GM12878 (cell line): ENCODE data around the gene PRKN. TPM values are rescaled to one million over a fixed set of nuclear protein-coding genes. Genes with fewer than 3 reads are reported as not detected.

ENCODE experiments used
- ATAC-seq: fragments of 200-7000 bp; cut with Tn5 transposase; 3 replicates; pipeline ENCODE4 v1.9.1; 2020; ENCODE audit warnings: mild to moderate bottlenecking, moderate library complexity
- BruUV-seq: library from RNA; stranded (reverse); fragments of 400-500 nt; replicated peaks from 2 replicates; lab custom pipeline; 2021; lab: Mats Ljungman, UMichigan
- CTCF ChIA-PET: fragments of 300-600 bp; sonication (Branson Sonifier 250); formaldehyde crosslinking; extraction: SDS; loops from one replicate; lab custom pipeline; 2021; ENCODE audit warnings: inconsistent platforms; lab: Yijun Ruan, JAX
- POLR2A ChIA-PET: fragments of 350-600 bp; formaldehyde crosslinking; extraction: SDS; loops from one replicate; lab custom pipeline; 2021; ENCODE audit warnings: inconsistent platforms; lab: Charles Lee
- RAD21 ChIA-PET: fragments of 300-600 bp; sonication (Branson Sonifier 250); formaldehyde crosslinking; loops from one replicate; lab custom pipeline; 2023; ENCODE audit warnings: antibody characterized with exemption; ENCODE audit not compliant: unreplicated experiment; lab: Charles Lee
- SMC1A ChIA-PET: fragments of 300-600 bp; sonication (Branson Sonifier 250); formaldehyde crosslinking; loops from one replicate; lab custom pipeline; 2023; ENCODE audit not compliant: unreplicated experiment, uncharacterized antibody; lab: Charles Lee
- DNase-seq: peaks from one replicate; pipeline ENCODE4 v3.0.0-alpha.2; 2011; ENCODE audit warnings: low read depth, low spot score
- FAIRE-seq: peaks from 3 replicates; lab custom pipeline; 2011; peaks lifted over from hg19 to GRCh38; lab: Jason Lieb, UNC
- H2AFZ ChIP-seq: 2 replicates; pipeline ENCODE4 v1.6.0; 2011; ENCODE audit warnings: low read depth, low read length, control low read depth; ENCODE audit not compliant: control insufficient read depth
- H3K27ac ChIP-seq: 2 replicates; pipeline ENCODE4 v1.5.1; 2011; ENCODE audit warnings: control low read depth; ENCODE audit not compliant: control insufficient read depth, insufficient read depth
- H3K27me3 ChIP-seq, 2 experiments: replicated peaks in 1 of 2; 2 replicates each; pipeline versions ENCODE4 v1.6.0 to v1.6.1; 2011; ENCODE audit warnings: low read length in 1 of 2; ENCODE audit not compliant: control insufficient read depth in 2 of 2, insufficient read depth in 2 of 2
- H3K36me3 ChIP-seq, 2 experiments: 2 replicates each; pipeline ENCODE4 v1.5.1; 2011; ENCODE audit warnings: low read length in 1 of 2; ENCODE audit not compliant: control insufficient read depth in 2 of 2, insufficient read depth in 2 of 2
- H3K4me1 ChIP-seq: 2 replicates; pipeline ENCODE4 v1.6.1; 2011; ENCODE audit warnings: mild to moderate bottlenecking, low read length, moderate library complexity, mixed read lengths; ENCODE audit not compliant: control insufficient read depth, insufficient read depth
- H3K4me2 ChIP-seq: 2 replicates; pipeline ENCODE4 v1.6.0; 2011; ENCODE audit warnings: control low read depth; ENCODE audit not compliant: control insufficient read depth, insufficient read depth
- H3K4me3 ChIP-seq: fragments of 200-600 bp; sonication (generic); 2 replicates; pipeline ENCODE4 v1.5.1; 2016
- H3K79me2 ChIP-seq: 2 replicates; pipeline ENCODE4 v1.6.0; 2011; ENCODE audit warnings: low read length; ENCODE audit not compliant: control insufficient read depth, insufficient read depth
- H3K9ac ChIP-seq: 2 replicates; pipeline ENCODE4 v1.8.0; 2011; ENCODE audit warnings: low read length, control low read depth, mixed read lengths; ENCODE audit not compliant: control insufficient read depth, insufficient read depth
- H3K9me3 ChIP-seq: replicated peaks from 3 replicates; pipeline ENCODE4 v1.5.1; 2011; ENCODE audit warnings: mild to moderate bottlenecking, low read length; ENCODE audit not compliant: control insufficient read depth, insufficient read depth
- H4K20me1 ChIP-seq: 2 replicates; pipeline ENCODE4 v1.6.0; 2011; ENCODE audit not compliant: control insufficient read depth, insufficient read depth
- BCL3 ChIP-seq: IDR thresholded peaks from 2 replicates; pipeline ENCODE4 v1.6.1; 2011; ENCODE audit warnings: borderline replicate concordance, low read depth, mild to moderate bottlenecking, moderate library complexity, low read length; ENCODE audit not compliant: insufficient read depth, poor library complexity, severe bottlenecking
- CBX3 ChIP-seq: fragments of 200-600 bp; sonication (generic); IDR thresholded peaks from 2 replicates; pipeline ENCODE4 v1.6.1; 2016; ENCODE audit warnings: low read depth, borderline replicate concordance
- FOXM1 ChIP-seq: IDR thresholded peaks from 2 replicates; pipeline ENCODE4 v1.6.1; 2012; ENCODE audit warnings: low read depth, mild to moderate bottlenecking, inconsistent platforms, low read length, moderate library complexity
- IKZF1 ChIP-seq: fragments of 450-650 bp; conservative IDR thresholded peaks from 2 replicates; pipeline ENCODE4 v1.6.1; 2017; ENCODE audit warnings: antibody characterized with exemption, mild to moderate bottlenecking
- IRF5 ChIP-seq: fragments of 450-650 bp; IDR thresholded peaks from 2 replicates; pipeline ENCODE4 v1.6.1; 2017; ENCODE audit warnings: borderline replicate concordance
- MYC ChIP-seq: IDR thresholded peaks from 2 replicates; pipeline ENCODE4 v1.6.1; 2011; ENCODE audit warnings: mild to moderate bottlenecking, low read length, moderate library complexity, inconsistent platforms; ENCODE audit not compliant: insufficient read depth, insufficient replicate concordance, insufficient read length, severe bottlenecking
- SPI1 ChIP-seq: IDR thresholded peaks from 2 replicates; pipeline ENCODE4 v1.6.1; 2011; ENCODE audit warnings: low read depth, mild to moderate bottlenecking, low read length, moderate library complexity, borderline replicate concordance; ENCODE audit not compliant: insufficient read depth
- WGBS: methylation state at CpG from one replicate; pipeline ENCODE4 v1.1.6; 2016; ENCODE audit warnings: low lambda C conversion rate; ENCODE audit not compliant: insufficient replicate concordance, insufficient coverage; ENCODE audit errors: missing lambda C conversion rate; 5-methylcytosine and 5-hydroxymethylcytosine counted together
- in situ Hi-C: fragments of 300-500 bp; cut with MboI; formaldehyde crosslinking; loops from 9 replicates; pipeline ENCODE4 v1.14.3; 2018; ENCODE audit warnings: mixed read lengths
- intact Hi-C: fragments of 100-400 bp; cut with micrococcal nuclease; formaldehyde crosslinking; loops from one replicate; pipeline ENCODE4 v1.14.2; 2022; ENCODE audit not compliant: unreplicated experiment
- polyA plus RNA-seq, 11 experiments: library from polyadenylated mRNA; depleted of rRNA in 4 of 11; unstranded in 6 of 11; stranded (reverse) in 5 of 11; fragments of >200 nt; fragmentation: Nextera tagmentation in 4 of 11; fragmentation: Illumina TruSeq in 1 of 11; extraction: Ambion mirVana in 4 of 11; extraction: Trizol in 1 of 11; gene quantifications; 1 replicate in 1 of 11; 2 replicates in 10 of 11; pipeline versions ENCODE4 v1.2.1 to v1.2.3, GENCODE V29; 2011 to 2016; ENCODE audit warnings: inconsistent platforms in 2 of 11, missing spikeins in 2 of 11, low read depth in 1 of 11
- total RNA-seq, 4 experiments: library from RNA; depleted of rRNA in 3 of 4; stranded (reverse); fragments of >200 nt in 3 of 4; fragmentation: Illumina TruSeq in 1 of 4; extraction: Trizol in 1 of 4; gene quantifications; 2 replicates each; pipeline versions ENCODE4 v1.2.1 to v1.2.3, GENCODE V29; 2013 to 2021
- TF ChIP-seq, protein P1 (sequence below): IDR thresholded peaks from 2 replicates; pipeline ENCODE4 v1.6.1; 2012; ENCODE audit warnings: improper control_type of control experiment, low read depth, low read length; ENCODE audit not compliant: insufficient replicate concordance

Gene PRKN
- total and polyA plus RNA-seq, 10 of the 15 experiments (the other 5 are each of a cell fraction or from before 2014, with no cell fraction given): 0.06 to 0.09 TPM; not detected in 8

DNA sequence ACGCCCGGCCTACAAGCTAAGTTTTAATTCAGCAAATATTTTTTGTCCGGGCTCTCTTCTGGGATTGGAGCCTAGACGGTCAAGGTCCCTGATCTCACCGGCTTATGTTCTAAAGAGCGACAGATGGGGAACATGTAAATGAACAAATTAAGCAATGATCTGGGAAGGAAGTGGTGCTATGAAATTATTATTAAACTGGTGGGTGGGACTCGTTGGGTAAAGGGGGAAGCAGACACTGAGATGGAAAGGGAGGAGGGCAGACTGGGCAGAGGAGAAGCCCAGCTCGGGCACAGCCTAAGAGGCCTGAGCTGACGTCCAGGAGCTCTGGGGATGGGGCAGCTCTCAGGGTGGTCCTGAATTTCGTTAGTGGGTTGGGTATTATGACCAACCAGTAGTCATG is 1371.9 kb downstream of the PRKN start:
- in situ Hi-C loops: loop anchor here (25.0 kb wide), 1 partner anchor 218 kb away; no protein-coding TSS in a partner anchor
- DNase-seq (no peak), FAIRE-seq (no peak), ATAC-seq (no peak)
- Histone ChIP-seq H3K36me3 (no peaks in the 10 kb centered on the region), H3K27ac (no peak overlapping the region), H3K4me3 (no peak overlapping the region), H3K79me2 (no peaks in the 10 kb centered on the region), H4K20me1 (no peaks in the 10 kb centered on the region), H3K4me2 (no peak overlapping the region), H3K4me1 (no peaks in the 10 kb centered on the region), H3K9me3 (no peaks in the 10 kb centered on the region; the same call in 2 of the 3 replicates), H2AFZ (no peak overlapping the region), H3K9ac (no peak overlapping the region), H3K27me3 (no peaks in the 10 kb centered on the region)
- POLR2A ChIA-PET: no interaction called here
- WGBS: 59% methylated on average over 10 of the region's 10 CpGs
- intact Hi-C loops: no loop called here
- BruUV-seq: no TSS peak
- RAD21 ChIA-PET: no interaction called here
- TF ChIP-seq MYC (no peak), SPI1 (no peak), IKZF1 (no peak), IRF5 (no peak)
- SMC1A ChIA-PET: no interaction called here
- CTCF ChIA-PET: interaction anchor here (0.6 to 0.9 kb wide), 3 partner anchors 15 to 570 kb away, joined by 3 to 4 read pairs (median 3); no protein-coding TSS in a partner anchor

GRCh38 chr6:161354956-161355355 is 1372.6 kb downstream of the PRKN start:
- H3K79me2 ChIP-seq: no peaks in the 10 kb centered on the region
- ChIA-PET RAD21 (no interaction called here), POLR2A (no interaction called here), CTCF (interaction anchor here (0.7 to 0.9 kb wide), 2 partner anchors 16 to 424 kb away, joined by 3 to 4 read pairs; no protein-coding TSS in a partner anchor), SMC1A (no interaction called here)
- H3K9ac ChIP-seq: no peak overlapping the region
- ATAC-seq (no peak), DNase-seq (no peak), FAIRE-seq (no peak)
- H3K4me2 ChIP-seq: no peak overlapping the region
- H3K27ac ChIP-seq: no peak overlapping the region
- H3K4me1 ChIP-seq: no peaks in the 10 kb centered on the region
- BruUV-seq: no TSS peak
- no peaks in the 10 kb centered on the region for H4K20me1 ChIP-seq
- no peaks in the 10 kb centered on the region for H3K36me3 ChIP-seq
- H3K27me3 ChIP-seq: no peaks in the 10 kb centered on the region
- no peak overlapping the region for H3K4me3 ChIP-seq
- H3K9me3 ChIP-seq: no peaks in the 10 kb centered on the region; the same call in 2 of the 3 replicates
- H2AFZ ChIP-seq: no peak overlapping the region
- in situ Hi-C loops (loop anchor here (25.0 kb wide), 1 partner anchor 218 kb away; no protein-coding TSS in a partner anchor), intact Hi-C loops (no loop called here)
- 82% methylated on average over 13 of the region's 13 CpGs for WGBS
- TF ChIP-seq BCL3 (no peak), CBX3 (no peak), FOXM1 (no peak)
- TF ChIP-seq, protein P1, sequence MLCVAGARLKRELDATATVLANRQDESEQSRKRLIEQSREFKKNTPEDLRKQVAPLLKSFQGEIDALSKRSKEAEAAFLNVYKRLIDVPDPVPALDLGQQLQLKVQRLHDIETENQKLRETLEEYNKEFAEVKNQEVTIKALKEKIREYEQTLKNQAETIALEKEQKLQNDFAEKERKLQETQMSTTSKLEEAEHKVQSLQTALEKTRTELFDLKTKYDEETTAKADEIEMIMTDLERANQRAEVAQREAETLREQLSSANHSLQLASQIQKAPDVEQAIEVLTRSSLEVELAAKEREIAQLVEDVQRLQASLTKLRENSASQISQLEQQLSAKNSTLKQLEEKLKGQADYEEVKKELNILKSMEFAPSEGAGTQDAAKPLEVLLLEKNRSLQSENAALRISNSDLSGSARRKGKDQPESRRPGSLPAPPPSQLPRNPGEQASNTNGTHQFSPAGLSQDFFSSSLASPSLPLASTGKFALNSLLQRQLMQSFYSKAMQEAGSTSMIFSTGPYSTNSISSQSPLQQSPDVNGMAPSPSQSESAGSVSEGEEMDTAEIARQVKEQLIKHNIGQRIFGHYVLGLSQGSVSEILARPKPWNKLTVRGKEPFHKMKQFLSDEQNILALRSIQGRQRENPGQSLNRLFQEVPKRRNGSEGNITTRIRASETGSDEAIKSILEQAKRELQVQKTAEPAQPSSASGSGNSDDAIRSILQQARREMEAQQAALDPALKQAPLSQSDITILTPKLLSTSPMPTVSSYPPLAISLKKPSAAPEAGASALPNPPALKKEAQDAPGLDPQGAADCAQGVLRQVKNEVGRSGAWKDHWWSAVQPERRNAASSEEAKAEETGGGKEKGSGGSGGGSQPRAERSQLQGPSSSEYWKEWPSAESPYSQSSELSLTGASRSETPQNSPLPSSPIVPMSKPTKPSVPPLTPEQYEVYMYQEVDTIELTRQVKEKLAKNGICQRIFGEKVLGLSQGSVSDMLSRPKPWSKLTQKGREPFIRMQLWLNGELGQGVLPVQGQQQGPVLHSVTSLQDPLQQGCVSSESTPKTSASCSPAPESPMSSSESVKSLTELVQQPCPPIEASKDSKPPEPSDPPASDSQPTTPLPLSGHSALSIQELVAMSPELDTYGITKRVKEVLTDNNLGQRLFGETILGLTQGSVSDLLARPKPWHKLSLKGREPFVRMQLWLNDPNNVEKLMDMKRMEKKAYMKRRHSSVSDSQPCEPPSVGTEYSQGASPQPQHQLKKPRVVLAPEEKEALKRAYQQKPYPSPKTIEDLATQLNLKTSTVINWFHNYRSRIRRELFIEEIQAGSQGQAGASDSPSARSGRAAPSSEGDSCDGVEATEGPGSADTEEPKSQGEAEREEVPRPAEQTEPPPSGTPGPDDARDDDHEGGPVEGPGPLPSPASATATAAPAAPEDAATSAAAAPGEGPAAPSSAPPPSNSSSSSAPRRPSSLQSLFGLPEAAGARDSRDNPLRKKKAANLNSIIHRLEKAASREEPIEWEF: no peak
